Activated gamma-delta T cell treated with anti-CD3 and anti-CD28 coated beads, Interleukin-2, amount 50 U/mL, for 16 hours (primary cell): ENCODE data around the gene EXOC1L.

Source experiments
- DNase-seq: peaks from one replicate; pipeline ENCODE4 v3.0.0-alpha.2; 2020; ENCODE audit warnings: low read depth

Gene EXOC1L

GRCh38 chr4:55819634-55820033 lies at the start of gene EXOC1L:
Gene EXOC1L (plus strand): TSS chr4:55819790. CDS start chr4:55820027, 237 bp downstream.
- no peak for DNase-seq

- DNase-seq: no peak
Measured at GRCh38 chr4:55770662-55771061, 48.9 kb upstream of the EXOC1L start.

- no peak for DNase-seq
Measured at GRCh38 chr4:55781341-55781740, 38.2 kb upstream of the EXOC1L start.

GRCh38 chr4:55781812-55782211 lies 37.8 kb upstream of the EXOC1L start:
- DNase-seq: no peak

- no peak for DNase-seq
Measured at GRCh38 chr4:55783584-55783983, 36.0 kb upstream of the EXOC1L start.

GRCh38 chr4:55784747-55785146 lies 34.8 kb upstream of the EXOC1L start:
- DNase-seq: no peak

- DNase-seq: no peak
Measured at GRCh38 chr4:55791666-55792065, 27.9 kb upstream of the EXOC1L start.

- DNase-seq: no peak
Measured at GRCh38 chr4:55793479-55793878, 26.1 kb upstream of the EXOC1L start.

GRCh38 chr4:55794053-55794452 lies 25.5 kb upstream of the EXOC1L start:
- DNase-seq: no peak

GRCh38 chr4:55795341-55795740 lies 24.2 kb upstream of the EXOC1L start:
- DNase-seq: no peak

GRCh38 chr4:55801498-55801897 lies 18.1 kb upstream of the EXOC1L start:
- DNase-seq: no peak

- DNase-seq: no peak
Measured at GRCh38 chr4:55807556-55807955, 12.0 kb upstream of the EXOC1L start.

GRCh38 chr4:55808186-55808585 lies 11.4 kb upstream of the EXOC1L start:
- no peak for DNase-seq

- DNase-seq: no peak
Measured at GRCh38 chr4:55808632-55809031, 11.0 kb upstream of the EXOC1L start.

- DNase-seq: no peak
Measured at GRCh38 chr4:55817691-55818090, 1.9 kb upstream of the EXOC1L start.

GRCh38 chr4:55820279-55820678 lies 689 bp downstream of the EXOC1L start:
- no peak for DNase-seq

- no peak for DNase-seq
Measured at GRCh38 chr4:55822329-55822728, 2.7 kb downstream of the EXOC1L start.

- no peak for DNase-seq
Measured at GRCh38 chr4:55824865-55825264, 5.3 kb downstream of the EXOC1L start.

GRCh38 chr4:55826986-55827385 lies 7.4 kb downstream of the EXOC1L start:
- no peak for DNase-seq

GRCh38 chr4:55827582-55827981 lies 8.0 kb downstream of the EXOC1L start:
- no peak for DNase-seq

- no peak for DNase-seq
Measured at GRCh38 chr4:55830048-55830447, 10.5 kb downstream of the EXOC1L start.

GRCh38 chr4:55830716-55831115 lies 11.1 kb downstream of the EXOC1L start:
- no peak for DNase-seq

GRCh38 chr4:55834086-55834795 lies 14.7 kb downstream of the EXOC1L start:
- DNase-seq: no peak

- DNase-seq: no peak
Measured at GRCh38 chr4:55837903-55838302, 18.3 kb downstream of the EXOC1L start.
